Fibroblast of the aortic adventitia (primary cell): ENCODE results near the gene PPM1E. TPM values are rescaled to one million over a fixed set of nuclear protein-coding genes. Genes with fewer than 3 reads are reported as not detected.
"Not testable (repeated sequence)": the region's sequence is repeated elsewhere in the genome, so short reads cannot be mapped to it uniquely, and the experiment has no call there.

ENCODE experiments used
- DNase-seq: peaks from one replicate; pipeline ENCODE4 v3.0.0-alpha.2; 2010; ENCODE audit warnings: low read depth
- H3K4me3 ChIP-seq: 2 replicates; pipeline ENCODE4 v1.5.1; 2011; ENCODE audit warnings: low read depth, mild to moderate bottlenecking, control low read depth, low read length, moderate library complexity
- CTCF ChIP-seq: IDR thresholded peaks from 2 replicates; pipeline ENCODE4 v1.5.1; 2011; ENCODE audit warnings: mild to moderate bottlenecking, low read length, control low read depth, inconsistent platforms; ENCODE audit not compliant: insufficient read depth
- total RNA-seq: library from RNA; depleted of rRNA; stranded (reverse); fragments of >200 nt; gene quantifications from 2 replicates; pipeline ENCODE4 v1.2.3, GENCODE V29; 2012; ENCODE audit warnings: low replicate concordance

The PPM1E gene
- total RNA-seq, 1 donor: 0.45 TPM

GRCh38 chr17:58920773-58921172 lies 165.1 kb downstream of the PPM1E start:
- no peak for DNase-seq
- no peak for TF ChIP-seq CTCF
- no peak overlapping the region for H3K4me3 ChIP-seq

- H3K4me3 ChIP-seq: no peak overlapping the region
- no peak for TF ChIP-seq CTCF
- no peak for DNase-seq
Measured at GRCh38 chr17:58932956-58933355, 177.3 kb downstream of the PPM1E start.

GRCh38 chr17:58936295-58936694 lies 180.6 kb downstream of the PPM1E start:
- DNase-seq: no peak
- H3K4me3 ChIP-seq: no peak overlapping the region
- TF ChIP-seq CTCF: no peak

- DNase-seq: no peak
- TF ChIP-seq CTCF: no peak
- H3K4me3 ChIP-seq: no peak overlapping the region
Measured at GRCh38 chr17:58944166-58944565, 188.5 kb downstream of the PPM1E start.

- no peak for TF ChIP-seq CTCF
- no peak overlapping the region for H3K4me3 ChIP-seq
- DNase-seq: no peak
Measured at GRCh38 chr17:58947411-58947810, 191.8 kb downstream of the PPM1E start.

GRCh38 chr17:58947824-58948223 lies 192.2 kb downstream of the PPM1E start:
- DNase-seq: no peak
- H3K4me3 ChIP-seq: no peak overlapping the region
- TF ChIP-seq CTCF: no peak

GRCh38 chr17:58954358-58954757 lies 198.7 kb downstream of the PPM1E start:
- not testable (repeated sequence) for H3K4me3 ChIP-seq, DNase-seq
